GM12892 (cell line): ENCODE results near the gene FGF23.

Experiments
- DNase-seq: peaks from one replicate; pipeline ENCODE4 v3.0.0; 2011; ENCODE audit not compliant: insufficient read length
- FAIRE-seq: peaks from 2 replicates; lab custom pipeline; 2011; peaks lifted over from hg19 to GRCh38; lab: Jason Lieb, UNC
- POLR2A ChIP-seq: IDR thresholded peaks from 2 replicates; pipeline ENCODE4 v1.6.1; 2011; ENCODE audit warnings: low read depth, low read length, control low read depth
- POLR2AphosphoS5 ChIP-seq: IDR thresholded peaks from 2 replicates; pipeline ENCODE4 v1.6.1; 2011; ENCODE audit warnings: low read depth, low read length, control low read depth
- TAF1 ChIP-seq: IDR thresholded peaks from 2 replicates; pipeline ENCODE4 v1.6.1; 2011; ENCODE audit warnings: low read depth, mild to moderate bottlenecking, control low read depth, low read length, borderline replicate concordance

FGF23 gene

GRCh38 chr12:4402996-4403395 lies 23.5 kb upstream of the FGF23 start:
- DNase-seq = no peak
- FAIRE-seq = no peak
- TF ChIP-seq TAF1 (no peak), POLR2A (no peak)

- no peak for DNase-seq
- no peak for FAIRE-seq
- no peak for TF ChIP-seq POLR2A
- no peak for TF ChIP-seq POLR2AphosphoS5
These were observed 21.6 kb upstream of the FGF23 start for GRCh38 chr12:4401117-4401516.

- FAIRE-seq (no peak), DNase-seq (no peak)
- TF ChIP-seq POLR2AphosphoS5 (no peak), TAF1 (no peak), POLR2A (no peak)
These were observed 16.3 kb upstream of the FGF23 start for GRCh38 chr12:4395818-4396217.

GRCh38 chr12:4393211-4393610 lies 13.7 kb upstream of the FGF23 start:
- TF ChIP-seq POLR2AphosphoS5 = no peak
- TF ChIP-seq TAF1 = no peak
- TF ChIP-seq POLR2A = no peak
- FAIRE-seq = no peak
- no peak for DNase-seq

GRCh38 chr12:4392223-4392742 lies 12.8 kb upstream of the FGF23 start:
- FAIRE-seq (no peak), DNase-seq (no peak)
- TF ChIP-seq POLR2A (no peak), TAF1 (no peak), POLR2AphosphoS5 (no peak)

- TF ChIP-seq POLR2AphosphoS5 (no peak), TAF1 (no peak), POLR2A (no peak)
- no peak for DNase-seq
- no peak for FAIRE-seq
These were observed 9.2 kb upstream of the FGF23 start for GRCh38 chr12:4388662-4389061.

- FAIRE-seq (no peak), DNase-seq (no peak)
These were observed 8.5 kb upstream of the FGF23 start for GRCh38 chr12:4388032-4388431.

GRCh38 chr12:4387607-4388006 lies 8.1 kb upstream of the FGF23 start:
- FAIRE-seq = no peak
- DNase-seq = no peak
- TF ChIP-seq POLR2A (no peak), POLR2AphosphoS5 (no peak), TAF1 (no peak)

More at GRCh38 chr12:4388032-4388431, 8.5 kb upstream of the FGF23 start:
- TF ChIP-seq TAF1 = no peak
- no peak for TF ChIP-seq POLR2A
- TF ChIP-seq POLR2AphosphoS5 = no peak

- no peak for TF ChIP-seq POLR2AphosphoS5
- DNase-seq = no peak
- FAIRE-seq = no peak
These were observed 7.3 kb upstream of the FGF23 start for GRCh38 chr12:4386801-4387200.

GRCh38 chr12:4383304-4383865 lies 3.9 kb upstream of the FGF23 start:
- no peak for FAIRE-seq
- no peak for DNase-seq
- TF ChIP-seq POLR2AphosphoS5 (no peak), TAF1 (no peak), POLR2A (no peak)

GRCh38 chr12:4380332-4380731 lies 820 bp upstream of the FGF23 start:
- no peak for FAIRE-seq
- no peak for TF ChIP-seq POLR2A

GRCh38 chr12:4378772-4379171 lies 740 bp downstream of the FGF23 start:
- FAIRE-seq (no peak), DNase-seq (no peak)
- TF ChIP-seq POLR2AphosphoS5 (no peak), POLR2A (no peak), TAF1 (no peak)

More at GRCh38 chr12:4380332-4380731, 820 bp upstream of the FGF23 start:
- no peak for DNase-seq

- DNase-seq = no peak
- no peak for TF ChIP-seq POLR2AphosphoS5
- no peak for FAIRE-seq
These were observed 4.1 kb downstream of the FGF23 start for GRCh38 chr12:4375449-4375848.

- DNase-seq (no peak), FAIRE-seq (no peak)
- no peak for TF ChIP-seq POLR2AphosphoS5
- no peak for TF ChIP-seq TAF1
- no peak for TF ChIP-seq POLR2A
These were observed 6.9 kb downstream of the FGF23 start for GRCh38 chr12:4372653-4373052.

- TF ChIP-seq TAF1 = no peak
- TF ChIP-seq POLR2AphosphoS5 = no peak
- no peak for TF ChIP-seq POLR2A
These were observed 9.2 kb downstream of the FGF23 start for GRCh38 chr12:4370265-4370664.

More at GRCh38 chr12:4370265-4370664, 9.2 kb downstream of the FGF23 start:
- FAIRE-seq (no peak), DNase-seq (no peak)
